ENCODE measurements around the gene KIF20B. TPM values are rescaled to one million over a fixed set of nuclear protein-coding genes. Genes with fewer than 3 reads are reported as not detected.

The KIF20B gene
- total RNA-seq, 1 donor from 2014 or later, result 26.1 TPM

GRCh38 chr10:89734616-89735015 lies 33.2 kb downstream of the KIF20B start:
- TF ChIP-seq CTCF (conservative IDR thresholded peaks at IDR 0.05; ENCODE audit: low read depth, low read length), result no peak
- DNase-seq (ENCODE audit: low read depth), result no peak
- no peak overlapping the region for H3K4me3 ChIP-seq (ENCODE audit: low read depth, low read length)

GRCh38 chr10:89738551-89739209 lies 37.3 kb downstream of the KIF20B start:
- DNase-seq (ENCODE audit: low read depth), result no peak
- H3K4me3 ChIP-seq (ENCODE audit: low read depth, low read length), result no peak overlapping the region
- TF ChIP-seq CTCF (conservative IDR thresholded peaks at IDR 0.05; ENCODE audit: low read depth, low read length), result no peak

- DNase-seq (ENCODE audit: low read depth), result no peak
- H3K4me3 ChIP-seq (ENCODE audit: low read depth, low read length), result no peak overlapping the region
- no peak for TF ChIP-seq CTCF (conservative IDR thresholded peaks at IDR 0.05; ENCODE audit: low read depth, low read length)
Measured at GRCh38 chr10:89741126-89741762, 39.9 kb downstream of the KIF20B start.

GRCh38 chr10:89744026-89744425 lies 42.6 kb downstream of the KIF20B start:
- TF ChIP-seq CTCF (conservative IDR thresholded peaks at IDR 0.05; ENCODE audit: low read depth, low read length), result no peak
- no peak for DNase-seq (ENCODE audit: low read depth)
- H3K4me3 ChIP-seq (ENCODE audit: low read depth, low read length), result no peak overlapping the region

GRCh38 chr10:89745903-89746302 lies 44.5 kb downstream of the KIF20B start:
- peak; percentile 21 for TF ChIP-seq CTCF (conservative IDR thresholded peaks at IDR 0.05; ENCODE audit: low read depth, low read length)
- DNase-seq (ENCODE audit: low read depth), result no peak
- H3K4me3 ChIP-seq (ENCODE audit: low read depth, low read length), result no peak overlapping the region

GRCh38 chr10:89750441-89750840 lies 49.1 kb downstream of the KIF20B start:
- H3K4me3 ChIP-seq (ENCODE audit: low read depth, low read length), result no peak overlapping the region
- no peak for DNase-seq (ENCODE audit: low read depth)
- no peak for TF ChIP-seq CTCF (conservative IDR thresholded peaks at IDR 0.05; ENCODE audit: low read depth, low read length)

GRCh38 chr10:89755374-89755773 lies 54.0 kb downstream of the KIF20B start:
- H3K4me3 ChIP-seq (ENCODE audit: low read depth, low read length), result no peak overlapping the region
- DNase-seq (ENCODE audit: low read depth), result no peak
- no peak for TF ChIP-seq CTCF (conservative IDR thresholded peaks at IDR 0.05; ENCODE audit: low read depth, low read length)
